Uterus (tissue), 4 donors: ENCODE results near the gene MAX. TPM values are rescaled to one million over a fixed set of nuclear protein-coding genes. Genes with fewer than 3 reads are reported as not detected.

Experiments
- DNase-seq, 2 donors: peaks; one replicate each; pipeline ENCODE4 v3.0.0-alpha.2; 2019 to 2020
- H3K27ac ChIP-seq, 2 donors: fragments of 200-600 bp; sonication (generic); 1 replicate in 1 of 2; 2 replicates in 1 of 2; pipeline ENCODE4 v1.5.1; 2016 to 2018
- H3K27me3 ChIP-seq, 2 donors: fragments of 200-600 bp; sonication (generic); one replicate each; pipeline ENCODE4 v1.5.1; 2018 to 2019; ENCODE audit warnings: control low read depth in 1 of 2
- H3K36me3 ChIP-seq, 2 donors: fragments of 200-600 bp; sonication (generic); one replicate each; pipeline ENCODE4 v1.5.1; 2019; ENCODE audit warnings: control low read depth in 1 of 2
- H3K4me1 ChIP-seq, 2 donors: fragments of 200-600 bp; sonication (generic); one replicate each; pipeline ENCODE4 v1.5.1; 2018 to 2019; ENCODE audit warnings: control low read depth in 1 of 2
- H3K4me3 ChIP-seq, 2 donors: fragments of 200-600 bp; sonication (generic); 1 replicate in 1 of 2; 2 replicates in 1 of 2; pipeline ENCODE4 v1.5.1; 2018 to 2019; ENCODE audit warnings: mild to moderate bottlenecking in 1 of 2
- H3K9me3 ChIP-seq, 2 donors: fragments of 200-600 bp; sonication (generic); one replicate each; pipeline ENCODE4 v1.5.1; 2019; ENCODE audit warnings: control low read depth in 1 of 2
- CTCF ChIP-seq, 4 experiments: fragments of 200-600 bp in 2 of 4; fragments of 450-650 bp in 2 of 4; sonication (generic) in 2 of 4; IDR thresholded peaks; one replicate each; pipeline ENCODE4 v1.5.1; 2016 to 2019; ENCODE audit warnings: antibody characterized with exemption in 4 of 4, mild to moderate bottlenecking in 2 of 4, moderate library complexity in 1 of 4
- POLR2A ChIP-seq, 2 donors: fragments of 450-650 bp; IDR thresholded peaks; one replicate each; pipeline ENCODE4 v1.6.1; 2016; ENCODE audit warnings: antibody characterized with exemption in 2 of 2, mild to moderate bottlenecking in 1 of 2, moderate library complexity in 1 of 2
- intact Hi-C: fragments of 100-400 bp; cut with DNase I; formaldehyde crosslinking; loops from one replicate; pipeline ENCODE4 v1.15.1; 2023; ENCODE audit warnings: low total_unique reads
- total RNA-seq, 4 donors: library from RNA; depleted of rRNA in 3 of 4; stranded (reverse); fragments of >200 nt in 3 of 4; gene quantifications; one replicate each; pipeline versions ENCODE4 v1.1.0 to v1.2.4, GENCODE V29; 2014 to 2023
- donor health status: DM: yes; HTN: yes; CAD: no.

The MAX gene
- total RNA-seq, 4 donors from 2014 or later = 32.6 to 153 (median 68.4) TPM

GRCh38 chr14:65142914-65143625 is 40.8 kb upstream of the MAX start:
- H3K36me3 ChIP-seq = no peaks in the 10 kb centered on the region
- H3K27me3 ChIP-seq = no peaks in the 10 kb centered on the region
- H3K27ac ChIP-seq = no peak overlapping the region
- H3K9me3 ChIP-seq = no peaks in the 10 kb centered on the region
- TF ChIP-seq POLR2A (IDR thresholded peaks at IDR 0.05) = no peak
- no peak for TF ChIP-seq CTCF (IDR thresholded peaks at IDR 0.05)
- no peak for DNase-seq
- no peaks in the 10 kb centered on the region for H3K4me1 ChIP-seq
- no peak overlapping the region for H3K4me3 ChIP-seq
- intact Hi-C loops = no loop called here

DNA sequence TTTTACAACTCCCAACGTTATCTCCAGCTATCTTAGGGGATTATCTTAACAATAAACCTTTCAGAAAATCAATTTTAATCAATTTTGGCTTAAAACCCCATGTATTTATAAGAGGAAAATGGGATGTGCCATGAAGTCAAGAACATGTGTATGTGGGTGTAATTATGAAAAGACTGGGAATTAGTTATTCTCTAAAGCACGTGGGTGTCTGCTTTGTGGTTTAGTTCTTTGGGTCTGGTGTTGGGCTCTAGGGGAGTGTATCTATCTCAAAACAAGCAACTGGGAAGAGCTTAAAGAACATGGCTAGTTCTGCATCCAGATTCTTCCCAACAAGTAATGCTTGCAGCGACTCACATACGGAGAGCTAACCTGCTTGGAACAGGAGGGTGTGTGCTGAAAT is 40.1 kb upstream of the MAX start:
- Histone ChIP-seq H3K27ac (no peak overlapping the region), H3K4me1 (no peaks in the 10 kb centered on the region), H3K36me3 (no peaks in the 10 kb centered on the region), H3K4me3 (no peak overlapping the region), H3K27me3 (no peaks in the 10 kb centered on the region), H3K9me3 (no peaks in the 10 kb centered on the region)
- intact Hi-C loops = no loop called here
- DNase-seq = no peak
- TF ChIP-seq CTCF (IDR thresholded peaks at IDR 0.05) (no peak), POLR2A (IDR thresholded peaks at IDR 0.05) (no peak)

DNA sequence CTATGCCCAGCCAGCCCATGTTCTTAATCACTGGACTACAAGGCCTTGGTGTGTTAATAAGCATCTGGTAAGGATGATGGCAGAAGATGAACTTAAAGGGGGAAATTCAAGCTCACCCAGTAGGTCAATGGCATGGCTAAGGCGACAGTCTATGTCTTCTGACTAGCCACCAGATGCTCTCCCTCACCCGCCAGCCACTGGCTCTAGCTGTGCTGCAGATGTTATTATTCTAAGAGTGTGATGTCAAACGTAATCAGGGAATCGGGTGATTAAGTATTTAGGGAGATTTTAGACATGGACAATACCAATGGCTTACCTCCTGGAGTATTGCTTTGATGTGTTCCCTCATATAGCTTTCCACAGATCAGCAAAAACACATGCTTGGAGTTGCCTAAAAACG is 39.2 kb upstream of the MAX start:
- intact Hi-C loops = no loop called here
- Histone ChIP-seq H3K4me3 (no peak overlapping the region), H3K9me3 (no peaks in the 10 kb centered on the region), H3K4me1 (no peaks in the 10 kb centered on the region), H3K36me3 (no peaks in the 10 kb centered on the region), H3K27me3 (no peaks in the 10 kb centered on the region), H3K27ac (no peak overlapping the region)
- DNase-seq = no peak
- no peak for TF ChIP-seq CTCF (IDR thresholded peaks at IDR 0.05)
- no peak for TF ChIP-seq POLR2A (IDR thresholded peaks at IDR 0.05)

- H3K9me3 ChIP-seq = no peaks in the 10 kb centered on the region
- peak overlapping the region; percentile 36 to 61 for H3K27ac ChIP-seq
- H3K27me3 ChIP-seq = no peaks in the 10 kb centered on the region
- H3K4me1 ChIP-seq = no peaks in the 10 kb centered on the region
- DNase-seq = peak in 1 of 2 donors; percentile 27
- no peaks in the 10 kb centered on the region for H3K36me3 ChIP-seq
- no peak overlapping the region for H3K4me3 ChIP-seq
- intact Hi-C loops = no loop called here
- TF ChIP-seq POLR2A (IDR thresholded peaks at IDR 0.05) (no peak), CTCF (IDR thresholded peaks at IDR 0.05) (no peak)
Measured at GRCh38 chr14:65137648-65138307, 35.5 kb upstream of the MAX start.
